Measurements from ENCODE around the gene FBXL13. TPM values are rescaled to one million over a fixed set of nuclear protein-coding genes. Genes with fewer than 3 reads are reported as not detected.

The FBXL13 gene
- total RNA-seq, 2 experiments from 2014 or later = 1.6 to 2.0 TPM

DNA sequence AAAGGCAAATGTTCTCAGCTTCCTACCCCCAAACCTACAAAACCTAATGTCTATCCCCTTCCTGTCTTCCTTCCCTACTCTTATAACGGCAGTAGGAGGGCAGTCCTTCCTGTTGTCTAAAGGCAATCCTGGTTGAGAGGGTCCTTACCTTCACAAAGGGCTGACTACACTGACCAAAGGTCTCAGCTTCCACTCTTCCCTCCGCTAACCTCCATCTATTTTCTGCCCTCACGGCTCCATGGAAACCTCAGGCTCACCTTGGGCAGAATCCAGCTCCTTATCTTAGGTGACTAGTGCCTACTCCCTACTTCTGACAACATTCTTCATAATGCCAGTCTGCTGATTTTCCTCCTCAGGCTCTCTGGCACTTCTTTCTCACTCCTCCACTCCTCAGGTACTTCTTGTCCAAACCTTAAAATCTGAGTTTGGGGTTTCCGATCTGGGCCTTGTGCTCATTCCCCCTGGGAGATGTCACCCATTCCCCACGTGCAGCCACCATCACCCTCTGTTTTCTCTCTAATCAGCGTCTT, 542 bp downstream of the FBXL13 start:
- ChIA-PET POLR2A (interaction anchor here (1.0 to 2.6 kb wide), 3 partner anchors 10 to 73 kb away, joined by 3 to 19 read pairs (median 6); no protein-coding TSS in a partner anchor), CTCF (ENCODE audit: unreplicated experiment) (no interaction called here)
- Histone ChIP-seq H3K4me2 (ENCODE audit: low read length) (peak overlapping the region; percentile 85), H3K79me2 (ENCODE audit: insufficient read depth, low read depth, low read length) (peaks cover 24% of the 10 kb centered on the region), H3K9me3 (ENCODE audit: low read length) (no peaks in the 10 kb centered on the region), H3K4me3 (ENCODE audit: low read depth, low read length, poor library complexity, severe bottlenecking) (peak overlapping the region; percentile 80), H4K20me1 (ENCODE audit: insufficient read depth, low read length) (no peaks in the 10 kb centered on the region), H3K4me1 (ENCODE audit: insufficient read depth, low read length, poor library complexity, severe bottlenecking) (peaks cover 13% of the 10 kb centered on the region), H2AFZ (ENCODE audit: low read length) (peak overlapping the region; percentile 65), H3K9me2 (ENCODE audit: insufficient read depth, low read length) (no peaks in the 10 kb centered on the region), H3K36me3 (ENCODE audit: insufficient read depth, low read length) (peaks cover 10% of the 10 kb centered on the region; the same call in 1 of the 2 replicates), H3K27ac (ENCODE audit: low read depth, low read length, poor library complexity, severe bottlenecking) (no peak overlapping the region)
- intact Hi-C loops (cut with micrococcal nuclease; ENCODE audit: unreplicated experiment) = no loop called here
- TF ChIP-seq, protein P1, sequence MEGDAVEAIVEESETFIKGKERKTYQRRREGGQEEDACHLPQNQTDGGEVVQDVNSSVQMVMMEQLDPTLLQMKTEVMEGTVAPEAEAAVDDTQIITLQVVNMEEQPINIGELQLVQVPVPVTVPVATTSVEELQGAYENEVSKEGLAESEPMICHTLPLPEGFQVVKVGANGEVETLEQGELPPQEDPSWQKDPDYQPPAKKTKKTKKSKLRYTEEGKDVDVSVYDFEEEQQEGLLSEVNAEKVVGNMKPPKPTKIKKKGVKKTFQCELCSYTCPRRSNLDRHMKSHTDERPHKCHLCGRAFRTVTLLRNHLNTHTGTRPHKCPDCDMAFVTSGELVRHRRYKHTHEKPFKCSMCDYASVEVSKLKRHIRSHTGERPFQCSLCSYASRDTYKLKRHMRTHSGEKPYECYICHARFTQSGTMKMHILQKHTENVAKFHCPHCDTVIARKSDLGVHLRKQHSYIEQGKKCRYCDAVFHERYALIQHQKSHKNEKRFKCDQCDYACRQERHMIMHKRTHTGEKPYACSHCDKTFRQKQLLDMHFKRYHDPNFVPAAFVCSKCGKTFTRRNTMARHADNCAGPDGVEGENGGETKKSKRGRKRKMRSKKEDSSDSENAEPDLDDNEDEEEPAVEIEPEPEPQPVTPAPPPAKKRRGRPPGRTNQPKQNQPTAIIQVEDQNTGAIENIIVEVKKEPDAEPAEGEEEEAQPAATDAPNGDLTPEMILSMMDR (conservative IDR thresholded peaks at IDR 0.05; ENCODE audit: low read length) = no peak
- no peak for TF ChIP-seq EZH2phosphoT487 (IDR thresholded peaks at IDR 0.05; ENCODE audit: borderline replicate concordance, low read depth, low read length)
- no TSS peak for BruUV-seq (replicated peaks)
- no peak for DNase-seq (ENCODE audit: low spot score)

DNA sequence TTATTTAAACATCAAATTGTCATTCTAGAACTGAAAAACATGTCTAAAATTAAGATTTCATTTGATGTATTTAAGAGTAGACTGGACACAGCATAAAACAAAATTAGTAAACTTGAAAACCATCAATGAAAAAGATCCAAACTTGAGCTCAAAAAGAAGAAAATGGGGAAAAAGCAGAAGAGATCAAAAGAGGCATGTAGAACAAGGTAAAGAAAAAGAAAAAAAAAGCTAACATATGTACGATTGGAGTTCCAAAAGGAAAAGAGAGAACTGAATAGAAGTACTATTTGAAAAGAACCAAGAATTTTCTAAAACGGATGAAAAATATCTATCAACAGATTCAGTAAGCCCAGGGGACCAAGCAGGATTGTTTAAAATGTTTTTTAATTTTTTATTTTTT, 3.6 kb downstream of the FBXL13 start:
- Histone ChIP-seq H3K27ac (ENCODE audit: low read depth, low read length, poor library complexity, severe bottlenecking) (no peak overlapping the region), H3K4me3 (ENCODE audit: low read depth, low read length, poor library complexity, severe bottlenecking) (no peak overlapping the region), H3K36me3 (ENCODE audit: insufficient read depth, low read length) (no peaks in the 10 kb centered on the region), H3K9me2 (ENCODE audit: insufficient read depth, low read length) (no peaks in the 10 kb centered on the region), H4K20me1 (ENCODE audit: insufficient read depth, low read length) (no peaks in the 10 kb centered on the region), H3K9me3 (ENCODE audit: low read length) (no peaks in the 10 kb centered on the region), H2AFZ (ENCODE audit: low read length) (no peak overlapping the region), H3K79me2 (ENCODE audit: insufficient read depth, low read depth, low read length) (peaks cover 7% of the 10 kb centered on the region), H3K4me1 (ENCODE audit: insufficient read depth, low read length, poor library complexity, severe bottlenecking) (peaks cover 7% of the 10 kb centered on the region), H3K4me2 (ENCODE audit: low read length) (no peak overlapping the region)
- CTCF ChIA-PET (ENCODE audit: unreplicated experiment) = no interaction called here
- intact Hi-C loops (cut with micrococcal nuclease; ENCODE audit: unreplicated experiment) = no loop called here
- DNase-seq (ENCODE audit: low spot score) = no peak
- TF ChIP-seq, protein P1 (conservative IDR thresholded peaks at IDR 0.05; ENCODE audit: low read length) = no peak
- TF ChIP-seq EZH2phosphoT487 (IDR thresholded peaks at IDR 0.05; ENCODE audit: borderline replicate concordance, low read depth, low read length) = no peak
- BruUV-seq (replicated peaks) = no TSS peak
- POLR2A ChIA-PET = interaction anchor here (0.6 to 1.1 kb wide), 3 partner anchors 21 to 251 kb away, joined by 3 to 4 read pairs (median 3); partner anchors contain the start of gene NAPEPLD

All from OCI-LY7 (cell line).